HG02981 (cell line): ENCODE results near the gene SLC25A10.

Source experiments
- ATAC-seq: cut with Tn5 transposase; IDR thresholded peaks from one replicate; pipeline ENCODE4 v1.9.1; 2021; ENCODE audit warnings: mild to moderate bottlenecking, moderate library complexity; ENCODE audit not compliant: unreplicated experiment

SLC25A10 gene

GRCh38 chr17:81705518-81706231 is 6.4 kb upstream of the SLC25A10 start:
- ATAC-seq, result no peak

GRCh38 chr17:81706232-81706611 is 5.9 kb upstream of the SLC25A10 start:
- no peak for ATAC-seq

GRCh38 chr17:81706757-81707624 is 5.1 kb upstream of the SLC25A10 start:
- ATAC-seq, result no peak

- ATAC-seq, result no peak
These were observed 4.1 kb upstream of the SLC25A10 start for GRCh38 chr17:81707725-81708646.

GRCh38 chr17:81708739-81709185 is 3.3 kb upstream of the SLC25A10 start:
- no peak for ATAC-seq

GRCh38 chr17:81710514-81711308 is 1.4 kb upstream of the SLC25A10 start:
- ATAC-seq, result no peak

- ATAC-seq, result peak; percentile 20
These were observed 452 bp downstream of the SLC25A10 start for GRCh38 chr17:81712468-81713003.

GRCh38 chr17:81713004-81713555 is 996 bp downstream of the SLC25A10 start:
- ATAC-seq, result no peak

GRCh38 chr17:81713556-81714411 is 1.7 kb downstream of the SLC25A10 start:
- ATAC-seq, result no peak

GRCh38 chr17:81714412-81715106 is 2.5 kb downstream of the SLC25A10 start:
- ATAC-seq, result no peak

- no peak for ATAC-seq
These were observed 3.2 kb downstream of the SLC25A10 start for GRCh38 chr17:81715107-81715871.

- ATAC-seq, result no peak
These were observed 4.0 kb downstream of the SLC25A10 start for GRCh38 chr17:81715872-81716673.

- ATAC-seq, result no peak
These were observed 4.6 kb downstream of the SLC25A10 start for GRCh38 chr17:81716674-81716996.

- ATAC-seq, result no peak
These were observed 5.1 kb downstream of the SLC25A10 start for GRCh38 chr17:81717049-81717765.

- no peak for ATAC-seq
These were observed 5.6 kb downstream of the SLC25A10 start for GRCh38 chr17:81717766-81718089.
